Suprapubic skin (tissue), 3 donors: ENCODE results near the gene RGS7.

Source experiments
- POLR2AphosphoS5 ChIP-seq, 3 donors: sonication (generic); formaldehyde crosslinking; IDR thresholded peaks; one replicate each; pipeline ENCODE4 v1.6.1; 2017; ENCODE audit warnings: antibody characterized with exemption in 3 of 3
- TF ChIP-seq, protein P1 (sequence below), 2 donors: fragments of 200-600 bp in 1 of 2; fragments of 450-650 bp in 1 of 2; sonication (generic) in 1 of 2; IDR thresholded peaks; one replicate each; pipeline ENCODE4 v1.5.1; 2016 to 2019; ENCODE audit warnings: antibody characterized with exemption in 2 of 2, mild to moderate bottlenecking in 1 of 2, moderate library complexity in 1 of 2

DNA sequence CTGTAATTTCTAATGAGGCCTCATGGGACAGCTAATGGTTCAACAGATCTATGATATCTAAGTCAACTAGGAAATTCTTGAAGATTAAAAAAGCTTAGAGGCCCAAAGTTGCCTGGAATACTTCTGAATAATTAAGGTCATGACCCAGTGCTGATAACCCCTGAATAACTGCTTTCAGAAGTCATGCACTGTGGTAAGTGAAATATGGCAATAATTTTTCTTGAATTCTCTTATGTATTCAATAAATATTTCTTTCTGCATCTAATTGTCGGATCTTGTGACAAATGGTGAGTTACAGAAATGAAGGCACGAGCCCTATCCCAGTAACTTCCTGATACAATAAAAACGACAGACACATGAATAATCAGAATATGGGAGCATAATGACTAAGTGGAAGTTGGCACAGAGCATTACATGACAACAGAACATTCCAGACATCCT, 525.8 kb downstream of the RGS7 start:
- TF ChIP-seq, protein P1, sequence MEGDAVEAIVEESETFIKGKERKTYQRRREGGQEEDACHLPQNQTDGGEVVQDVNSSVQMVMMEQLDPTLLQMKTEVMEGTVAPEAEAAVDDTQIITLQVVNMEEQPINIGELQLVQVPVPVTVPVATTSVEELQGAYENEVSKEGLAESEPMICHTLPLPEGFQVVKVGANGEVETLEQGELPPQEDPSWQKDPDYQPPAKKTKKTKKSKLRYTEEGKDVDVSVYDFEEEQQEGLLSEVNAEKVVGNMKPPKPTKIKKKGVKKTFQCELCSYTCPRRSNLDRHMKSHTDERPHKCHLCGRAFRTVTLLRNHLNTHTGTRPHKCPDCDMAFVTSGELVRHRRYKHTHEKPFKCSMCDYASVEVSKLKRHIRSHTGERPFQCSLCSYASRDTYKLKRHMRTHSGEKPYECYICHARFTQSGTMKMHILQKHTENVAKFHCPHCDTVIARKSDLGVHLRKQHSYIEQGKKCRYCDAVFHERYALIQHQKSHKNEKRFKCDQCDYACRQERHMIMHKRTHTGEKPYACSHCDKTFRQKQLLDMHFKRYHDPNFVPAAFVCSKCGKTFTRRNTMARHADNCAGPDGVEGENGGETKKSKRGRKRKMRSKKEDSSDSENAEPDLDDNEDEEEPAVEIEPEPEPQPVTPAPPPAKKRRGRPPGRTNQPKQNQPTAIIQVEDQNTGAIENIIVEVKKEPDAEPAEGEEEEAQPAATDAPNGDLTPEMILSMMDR (IDR thresholded peaks at IDR 0.05), result no peak
- no peak for TF ChIP-seq POLR2AphosphoS5 (IDR thresholded peaks at IDR 0.05)
